Right ventricle myocardium inferior (tissue), 1 donor: ENCODE results near the gene OOSP2. TPM values are rescaled to one million over a fixed set of nuclear protein-coding genes. Genes with fewer than 3 reads are reported as not detected.
"Not testable (repeated sequence)": the region's sequence is repeated elsewhere in the genome, so short reads cannot be mapped to it uniquely, and the experiment has no call there.

ENCODE experiments used
- ATAC-seq: fragments of 200-7000 bp; cut with Tn5 transposase; one replicate; pipeline ENCODE4 v1.9.1; 2020; ENCODE audit warnings: mild to moderate bottlenecking, moderate library complexity
- DNase-seq: peaks from one replicate; pipeline ENCODE4 v3.0.0; 2021; ENCODE audit errors: missing footprints
- intact Hi-C: fragments of 100-400 bp; cut with DNase I; formaldehyde crosslinking; loops from one replicate; pipeline ENCODE4 v1.11.0; 2022
- total RNA-seq: library from RNA; stranded (reverse); fragmentation: NEBNext Ultra II Directional; extraction: Animal tissue kit (Norgen Biotek cat#: 25700); gene quantifications from one replicate; pipeline ENCODE4 v1.2.1, GENCODE V29; 2021
- donor health status: DM: no; HTN: yes; CAD: no; lungs with severe emphysema.

Gene OOSP2
- total RNA-seq, 1 donor from 2014 or later: not detected

GRCh38 chr11:60071644-60072043, 31.4 kb downstream of the OOSP2 start:
- DNase-seq, intact Hi-C loops, ATAC-seq: not testable (repeated sequence)

- intact Hi-C loops: no loop called here
- DNase-seq: no peak
- no peak for ATAC-seq
Measured at GRCh38 chr11:60077216-60077817, 37.1 kb downstream of the OOSP2 start.

GRCh38 chr11:60077981-60078380, 37.8 kb downstream of the OOSP2 start:
- ATAC-seq: no peak
- DNase-seq: no peak
- intact Hi-C loops: no loop called here

- ATAC-seq (no peak), DNase-seq (no peak)
- intact Hi-C loops: no loop called here
Measured at GRCh38 chr11:60078745-60079144, 38.5 kb downstream of the OOSP2 start.

GRCh38 chr11:60080535-60080934, 40.3 kb downstream of the OOSP2 start:
- ATAC-seq (no peak), DNase-seq (no peak)
- intact Hi-C loops: no loop called here

GRCh38 chr11:60084631-60085273, 44.5 kb downstream of the OOSP2 start:
- intact Hi-C loops: no loop called here
- no peak for DNase-seq
- no peak for ATAC-seq

- no peak for ATAC-seq
Measured at GRCh38 chr11:60085909-60086308, 45.7 kb downstream of the OOSP2 start.

GRCh38 chr11:60087239-60087638, 47.0 kb downstream of the OOSP2 start:
- intact Hi-C loops: no loop called here
- DNase-seq (no peak), ATAC-seq (peak; percentile 13)

More at GRCh38 chr11:60085909-60086308, 45.7 kb downstream of the OOSP2 start:
- DNase-seq: no peak
- intact Hi-C loops: no loop called here

- ATAC-seq (no peak), DNase-seq (no peak)
- intact Hi-C loops: no loop called here
Measured at GRCh38 chr11:60088364-60088763, 48.2 kb downstream of the OOSP2 start, which contains the start of gene MS4A2. Gene MS4A2, plus strand, starts transcription at chr11:60088664. Its CDS starts 102 bp downstream, at chr11:60088766.

- ATAC-seq: no peak
- intact Hi-C loops: no loop called here
- no peak for DNase-seq
Measured at GRCh38 chr11:60095477-60096120, 55.4 kb downstream of the OOSP2 start.

GRCh38 chr11:60097189-60097588, 57.0 kb downstream of the OOSP2 start:
- intact Hi-C loops: no loop called here
- ATAC-seq (no peak), DNase-seq (no peak)

Other genes starting within 250 kb of the OOSP2 start
- gene MRPL16, start 229.6 kb upstream of the OOSP2 start, total RNA-seq: 92.9 TPM
- not detected for gene CBLIF, start 194.9 kb upstream of the OOSP2 start, total RNA-seq
- gene TCN1, start 173.9 kb upstream of the OOSP2 start, total RNA-seq: not detected
- gene OOSP3, start 161.6 kb upstream of the OOSP2 start, total RNA-seq: not detected
- gene OOSP1, start 102.0 kb upstream of the OOSP2 start, total RNA-seq: not detected
- gene OOSP4A, start 76.4 kb upstream of the OOSP2 start, total RNA-seq: not detected
- gene OOSP4B, start 23.2 kb upstream of the OOSP2 start, total RNA-seq: not detected
- gene MS4A3, start 16.3 kb downstream of the OOSP2 start, total RNA-seq: not detected
- 0.95 TPM for gene MS4A2, start 48.3 kb downstream of the OOSP2 start, total RNA-seq
- 64.0 TPM for gene MS4A6A, start 142.7 kb downstream of the OOSP2 start, total RNA-seq
- 1.3 TPM for gene MS4A4E, start 202.7 kb downstream of the OOSP2 start, total RNA-seq
- 23.8 TPM for gene MS4A4A, start 240.3 kb downstream of the OOSP2 start, total RNA-seq